ENCODE results near the gene NLE1.
"Not testable (repeated sequence)": the region's sequence is repeated elsewhere in the genome, so short reads cannot be mapped to it uniquely, and the experiment has no call there.

NLE1 gene

GRCh38 chr17:35095741-35096140 is 46.4 kb downstream of the NLE1 start:
- ChIA-PET POLR2A (no interaction called here), CTCF (interaction anchor here (1.4 to 3.4 kb wide), 4 partner anchors 10 to 96 kb away, joined by 3 to 13 read pairs (median 4); partner anchors contain the start of gene RAD51D)
- TF ChIP-seq CTCF (IDR thresholded peaks at IDR 0.05; ENCODE audit: insufficient read depth, low read length, missing control alignments), result no peak
- no peak overlapping the region for H3K4me3 ChIP-seq (ENCODE audit: low read depth, low read length)
- DNase-seq (ENCODE audit: low read depth, low spot score), result no peak

- ChIA-PET POLR2A (interaction anchor here (0.7 kb wide), 1 partner anchor 10 kb away, joined by 3 read pairs; no protein-coding TSS in a partner anchor), CTCF (interaction anchor here (0.9 to 6.7 kb wide), 5 partner anchors 9 to 96 kb away, joined by 3 to 83 read pairs (median 5); partner anchors contain the start of gene RAD51D)
- H3K4me3 ChIP-seq (ENCODE audit: low read depth, low read length), result no peak overlapping the region
- no peak for TF ChIP-seq CTCF (IDR thresholded peaks at IDR 0.05; ENCODE audit: insufficient read depth, low read length, missing control alignments)
- peak; percentile 47 for DNase-seq (ENCODE audit: low read depth, low spot score)
These were observed 47.2 kb downstream of the NLE1 start for GRCh38 chr17:35094902-35095301.

GRCh38 chr17:35090707-35091106 is 51.4 kb downstream of the NLE1 start:
- CTCF ChIA-PET, result interaction anchor here (1.3 to 6.7 kb wide), 13 partner anchors 8 to 97 kb away, joined by 4 to 83 read pairs (median 10); partner anchors contain the start of gene RAD51D
- DNase-seq (ENCODE audit: low read depth, low spot score); POLR2A ChIA-PET: not testable (repeated sequence)

GRCh38 chr17:35089586-35090296 is 52.4 kb downstream of the NLE1 start:
- peak overlapping the region; percentile 53 for H3K4me3 ChIP-seq (ENCODE audit: low read depth, low read length)
- TF ChIP-seq CTCF (IDR thresholded peaks at IDR 0.05; ENCODE audit: insufficient read depth, low read length, missing control alignments), result no peak
- ChIA-PET CTCF (interaction anchor here (0.7 to 6.7 kb wide), 53 partner anchors 7 to 547 kb away, joined by 3 to 83 read pairs (median 5); partner anchors contain the start of genes FNDC8, LIG3, NLE1 and RAD51D), POLR2A (interaction anchor here (0.9 to 1.0 kb wide), 4 partner anchors 30 to 91 kb away, joined by 3 read pairs; partner anchors contain the start of gene RAD51D)
- DNase-seq (ENCODE audit: low read depth, low spot score), result no peak

More at GRCh38 chr17:35090707-35091106, 51.4 kb downstream of the NLE1 start:
- H3K4me3 ChIP-seq (ENCODE audit: low read depth, low read length), result not testable (repeated sequence)

- peak; percentile 86 for TF ChIP-seq CTCF (IDR thresholded peaks at IDR 0.05; ENCODE audit: insufficient read depth, low read length, missing control alignments)
- CTCF ChIA-PET, result interaction anchor here (0.7 to 6.7 kb wide), 53 partner anchors 9 to 547 kb away, joined by 3 to 83 read pairs (median 5); partner anchors contain the start of genes FNDC8, LIG3, NLE1 and RAD51D
- no peak for DNase-seq (ENCODE audit: low read depth, low spot score)
- H3K4me3 ChIP-seq (ENCODE audit: low read depth, low read length), result peak overlapping the region; percentile 80
- POLR2A ChIA-PET, result interaction anchor here (0.9 to 1.0 kb wide), 4 partner anchors 30 to 90 kb away, joined by 3 read pairs; partner anchors contain the start of gene RAD51D
These were observed 53.1 kb downstream of the NLE1 start for GRCh38 chr17:35088881-35089585.

- no peak for DNase-seq (ENCODE audit: low read depth, low spot score)
- CTCF ChIA-PET, result interaction anchor here (0.9 to 1.2 kb wide), 2 partner anchors 31 to 90 kb away, joined by 3 to 5 read pairs; partner anchors contain the start of gene RAD51D
- peak; percentile 7 for TF ChIP-seq CTCF (IDR thresholded peaks at IDR 0.05; ENCODE audit: insufficient read depth, low read length, missing control alignments)
- POLR2A ChIA-PET, result no interaction called here
- H3K4me3 ChIP-seq (ENCODE audit: low read depth, low read length), result peak overlapping the region; percentile 80
These were observed 53.7 kb downstream of the NLE1 start for GRCh38 chr17:35088356-35088880.
